Upper lobe of left lung (tissue), 4 donors: Measurements from ENCODE around the gene PREX1.

Experiments
- CTCF ChIP-seq, 6 experiments: fragments of 450-650 bp in 4 of 6; fragments of 200-600 bp in 2 of 6; sonication (generic) in 2 of 6; IDR thresholded peaks; one replicate each; pipeline ENCODE4 v1.5.1; 2016 to 2019; ENCODE audit warnings: antibody characterized with exemption in 6 of 6
- EP300 ChIP-seq, 4 donors: sonication (generic); formaldehyde crosslinking; IDR thresholded peaks; one replicate each; pipeline ENCODE4 v1.5.1; 2017; ENCODE audit warnings: antibody characterized with exemption in 4 of 4, control low read depth in 2 of 4
- POLR2A ChIP-seq, 4 donors: fragments of 450-650 bp; IDR thresholded peaks; one replicate each; pipeline ENCODE4 v1.5.1; 2016 to 2017; ENCODE audit warnings: antibody characterized with exemption in 4 of 4, mild to moderate bottlenecking in 2 of 4
- POLR2AphosphoS5 ChIP-seq, 2 donors: sonication (generic); formaldehyde crosslinking; IDR thresholded peaks; one replicate each; pipeline ENCODE4 v1.5.1; 2017; ENCODE audit warnings: antibody characterized with exemption in 2 of 2

GRCh38 chr20:48741669-48742068, 86.1 kb downstream of the PREX1 start:
- TF ChIP-seq CTCF (IDR thresholded peaks at IDR 0.05) (no peak), POLR2AphosphoS5 (IDR thresholded peaks at IDR 0.05) (no peak), POLR2A (IDR thresholded peaks at IDR 0.05) (no peak), EP300 (IDR thresholded peaks at IDR 0.05) (no peak)
